HG02885 (cell line): ENCODE measurements around the gene EGFL7.
"Not testable (repeated sequence)": the region's sequence is repeated elsewhere in the genome, so short reads cannot be mapped to it uniquely, and the experiment has no call there.

Experiments used
- ATAC-seq: cut with Tn5 transposase; IDR thresholded peaks from one replicate; pipeline ENCODE4 v1.9.1; 2021; ENCODE audit warnings: mild to moderate bottlenecking; ENCODE audit not compliant: unreplicated experiment, poor library complexity

EGFL7 gene

GRCh38 chr9:136624184-136624951 is 38.3 kb upstream of the EGFL7 start:
- ATAC-seq: no peak

- no peak for ATAC-seq
These were observed 37.3 kb upstream of the EGFL7 start for GRCh38 chr9:136625101-136626065.

DNA sequence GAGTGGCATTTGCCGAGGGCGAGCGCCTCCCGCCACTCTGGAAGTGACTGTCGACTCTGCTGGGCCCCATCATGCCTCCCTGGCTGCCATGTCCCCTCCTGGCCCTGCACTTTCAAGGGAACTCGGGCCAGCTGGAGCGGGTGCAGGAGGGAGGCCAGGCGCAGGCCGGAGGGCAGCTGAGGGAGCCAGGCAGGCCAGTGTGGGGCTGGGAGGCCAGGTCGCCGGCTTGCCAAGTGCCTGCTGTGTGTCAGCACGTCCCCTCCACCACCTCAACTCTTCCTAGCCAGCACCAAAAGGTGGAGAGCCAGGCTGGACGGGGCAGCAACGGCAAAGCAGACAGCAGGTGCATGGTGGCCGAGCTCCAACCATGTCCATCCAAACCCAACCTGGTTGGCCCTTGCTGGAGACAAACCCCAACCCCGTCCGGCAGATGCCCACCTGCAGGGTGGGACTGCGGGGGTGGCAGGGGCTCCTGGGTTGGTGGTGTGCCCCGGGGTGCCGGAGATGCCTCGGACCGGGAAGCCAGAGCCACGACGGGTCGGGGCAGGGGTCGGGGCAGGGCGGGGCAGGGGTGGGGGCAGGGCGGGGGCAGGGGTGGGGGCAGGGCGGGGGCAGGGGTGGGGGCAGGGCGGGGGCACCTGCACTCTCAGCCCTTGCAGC is 36.5 kb upstream of the EGFL7 start:
- ATAC-seq: no peak

- no peak for ATAC-seq
These were observed 35.7 kb upstream of the EGFL7 start for GRCh38 chr9:136626740-136627642.

GRCh38 chr9:136627703-136628102 is 35.0 kb upstream of the EGFL7 start:
- no peak for ATAC-seq

DNA sequence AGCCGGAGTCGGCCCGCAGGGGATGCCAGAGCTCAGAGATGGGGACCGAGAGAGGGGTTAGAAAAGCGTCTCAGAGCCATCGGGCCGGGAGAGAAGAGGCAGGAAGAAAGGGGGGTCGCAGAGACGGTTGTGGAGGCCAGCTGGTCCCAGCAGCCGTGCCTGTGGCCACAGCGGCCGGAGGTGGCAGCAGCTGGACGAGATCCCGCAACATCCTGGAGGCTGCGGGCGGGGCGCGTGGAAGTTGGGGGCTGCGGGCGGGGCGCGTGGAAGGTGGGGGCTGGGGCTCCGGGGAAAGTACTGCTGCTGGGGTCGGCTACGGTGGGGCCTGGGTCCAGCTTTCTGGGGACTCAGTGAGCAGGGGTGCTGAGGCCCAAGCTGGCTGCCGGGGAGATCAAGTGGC is 34.4 kb upstream of the EGFL7 start:
- ATAC-seq: no peak

- no peak for ATAC-seq
These were observed 33.5 kb upstream of the EGFL7 start for GRCh38 chr9:136629001-136629878.

- ATAC-seq: no peak
These were observed 32.6 kb upstream of the EGFL7 start for GRCh38 chr9:136629879-136630661.

- no peak for ATAC-seq
These were observed 32.1 kb upstream of the EGFL7 start for GRCh38 chr9:136630662-136630992.

- ATAC-seq: no peak
These were observed 31.4 kb upstream of the EGFL7 start for GRCh38 chr9:136631038-136632000.

DNA sequence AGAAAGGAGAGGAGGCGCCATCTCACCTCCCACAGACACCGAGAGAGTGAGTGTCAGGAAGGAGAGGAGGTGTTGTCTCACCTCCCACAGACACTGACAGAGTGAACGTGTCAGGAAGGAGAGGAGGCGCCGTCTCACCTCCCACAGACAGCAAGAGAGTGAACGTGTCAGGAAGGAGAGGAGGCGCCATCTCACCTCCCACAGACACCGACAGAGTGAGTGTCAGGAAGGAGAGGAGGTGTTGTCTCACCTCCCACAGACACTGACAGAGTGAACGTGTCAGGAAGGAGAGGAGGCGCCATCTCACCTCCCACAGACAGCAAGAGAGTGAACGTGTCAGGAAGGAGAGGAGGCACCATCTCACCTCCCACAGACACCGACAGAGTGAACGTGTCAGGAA is 30.6 kb upstream of the EGFL7 start:
- not testable (repeated sequence) for ATAC-seq

DNA sequence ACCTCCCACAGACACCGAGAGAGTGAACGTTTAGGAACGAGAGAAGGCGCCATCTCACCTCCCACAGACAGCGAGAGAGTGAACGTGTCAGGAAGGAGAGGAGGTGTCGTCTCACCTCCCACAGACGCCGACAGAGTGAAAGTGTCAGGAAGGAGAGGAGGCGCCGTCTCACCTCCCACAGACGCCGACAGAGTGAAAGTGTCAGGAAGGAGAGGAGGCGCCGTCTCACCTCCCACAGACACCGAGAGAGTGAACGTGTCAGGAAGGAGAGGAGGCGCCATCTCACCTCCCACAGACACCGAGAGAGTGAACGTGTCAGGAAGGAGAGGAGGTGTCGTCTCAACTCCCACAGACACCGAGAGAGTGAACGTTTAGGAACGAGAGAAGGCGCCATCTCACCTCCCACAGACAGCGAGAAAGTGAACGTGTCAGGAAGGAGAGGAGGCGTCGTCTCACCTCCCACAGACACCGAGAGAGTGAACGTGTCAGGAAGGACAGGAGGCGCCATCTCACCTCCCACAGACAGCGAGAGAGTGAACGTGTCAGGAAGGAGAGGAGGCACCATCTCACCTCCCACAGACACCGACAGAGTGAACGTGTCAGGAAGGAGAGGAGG is 30.1 kb upstream of the EGFL7 start:
- not testable (repeated sequence) for ATAC-seq

DNA sequence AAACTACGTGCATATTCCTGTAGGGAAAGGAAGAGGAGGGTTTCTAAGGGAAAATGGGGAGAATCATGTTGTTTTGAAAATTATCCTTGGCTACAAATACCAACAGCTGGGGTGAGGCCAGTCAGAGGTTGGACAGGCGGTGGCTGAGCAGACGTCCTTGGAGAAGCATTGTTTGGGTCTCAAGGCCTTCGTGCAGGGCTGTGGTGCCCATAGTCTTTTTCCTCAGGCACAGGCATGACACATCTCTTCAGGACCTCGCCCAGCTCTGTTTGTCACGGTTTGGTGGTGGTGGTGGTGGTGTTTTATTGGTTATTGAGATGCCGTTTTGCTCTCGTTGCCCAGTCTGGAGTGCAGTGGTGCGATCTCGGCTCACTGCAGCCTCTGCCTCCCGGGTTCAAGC is 27.8 kb upstream of the EGFL7 start:
- ATAC-seq: no peak

DNA sequence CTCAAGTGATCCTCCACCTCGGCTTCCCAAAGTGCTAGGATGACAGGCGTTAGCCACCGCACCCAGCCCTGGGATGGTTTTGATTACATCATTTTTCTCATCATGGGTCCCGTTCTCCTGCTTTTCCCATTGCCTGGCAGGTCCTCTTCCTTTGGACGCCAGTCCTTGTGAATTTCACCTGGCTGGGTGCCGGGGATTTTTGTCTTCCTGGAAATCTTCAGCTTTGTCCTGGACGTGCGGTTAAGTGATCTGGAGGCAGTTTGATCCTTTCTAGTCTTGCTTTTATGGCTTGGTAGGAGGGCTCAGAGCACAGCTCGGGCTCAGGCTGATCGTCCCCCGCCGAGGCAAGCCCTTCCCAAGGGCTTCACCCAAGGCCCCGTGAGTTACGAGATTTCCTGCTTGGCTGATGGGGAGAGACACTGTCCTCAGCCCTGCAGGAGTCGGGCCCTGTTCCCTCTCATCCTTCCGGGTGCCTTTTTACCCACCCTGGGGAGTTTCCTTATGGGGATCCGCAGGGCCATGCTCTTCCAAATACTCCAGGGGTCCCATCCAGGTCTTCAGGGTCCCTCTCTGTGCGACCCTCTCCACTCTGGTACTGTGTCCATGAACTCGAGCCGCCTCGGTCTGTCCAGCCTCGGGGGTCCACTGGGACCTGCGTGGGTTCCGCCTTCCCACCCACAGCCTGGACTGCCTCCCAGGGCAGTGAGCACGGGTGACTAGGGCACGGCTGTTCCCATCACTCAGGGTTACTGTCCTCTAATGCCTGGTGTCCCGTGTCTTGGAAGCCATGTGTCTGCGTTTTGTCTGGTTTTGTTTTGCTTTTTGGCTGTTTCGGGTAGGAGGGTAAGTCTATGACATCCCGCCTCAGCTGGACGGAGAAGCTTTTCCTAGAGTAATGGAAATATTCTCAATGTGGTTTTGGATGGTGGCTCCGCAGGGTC is 22.3 kb upstream of the EGFL7 start:
- ATAC-seq: no peak

DNA sequence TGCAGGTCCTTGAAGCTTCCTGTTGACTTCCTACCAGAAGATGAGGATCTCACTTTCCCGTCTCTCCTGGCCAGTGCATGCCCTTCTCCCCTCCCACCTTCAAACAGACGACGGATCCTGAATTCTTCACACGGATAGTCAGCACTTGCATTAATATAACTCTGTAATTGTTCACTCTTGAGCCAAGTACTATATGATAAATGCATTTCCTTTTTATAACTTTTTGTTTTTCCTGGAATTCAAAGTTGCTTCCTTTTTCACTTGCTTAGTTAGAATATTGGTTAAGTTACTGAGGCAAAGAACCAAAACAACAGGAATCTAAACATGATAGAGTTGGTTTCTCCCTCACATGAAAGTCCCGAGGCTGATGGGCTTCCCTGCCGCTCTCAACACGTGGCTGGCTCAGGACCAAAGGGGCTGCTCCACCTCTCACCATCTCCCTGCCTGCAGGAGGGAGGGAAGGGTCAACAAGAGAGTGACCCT is 20.2 kb upstream of the EGFL7 start:
- ATAC-seq: no peak
